Activated CD4-positive, alpha-beta T cell treated with anti-CD3 and anti-CD28 coated beads, Interleukin-2, Interleukin-4, amounts not matched to agents 100 ng/mL and 50 ng/mL, durations not matched to agents 16 hours and 8 hours (primary cell): ENCODE data around the gene C1orf52.
"Not testable (repeated sequence)": the region's sequence is repeated elsewhere in the genome, so short reads cannot be mapped to it uniquely, and the experiment has no call there.

Experiments
- DNase-seq: peaks from one replicate; pipeline ENCODE4 v3.0.0-alpha.2; 2020; ENCODE audit warnings: low spot score

C1orf52 gene

DNA sequence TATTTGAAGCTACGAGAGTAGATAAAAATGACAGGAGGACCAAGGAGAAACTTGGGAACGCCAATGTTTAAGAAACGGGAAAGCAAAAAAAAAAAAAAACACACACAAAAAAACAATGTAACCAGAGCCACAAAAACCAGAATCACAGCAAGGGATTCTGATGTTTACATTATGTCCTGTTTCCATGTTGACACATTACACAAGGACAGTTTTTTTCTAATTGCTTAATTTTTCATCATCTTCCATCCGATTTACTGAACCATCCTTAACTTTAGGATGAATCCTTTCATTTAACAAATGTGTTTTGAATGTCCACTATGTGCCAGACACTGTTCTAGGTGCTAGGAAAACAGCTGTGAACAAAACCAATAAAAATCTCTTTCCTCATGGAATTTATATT, 18.3 kb upstream of the C1orf52 start:
- no peak for DNase-seq

DNA sequence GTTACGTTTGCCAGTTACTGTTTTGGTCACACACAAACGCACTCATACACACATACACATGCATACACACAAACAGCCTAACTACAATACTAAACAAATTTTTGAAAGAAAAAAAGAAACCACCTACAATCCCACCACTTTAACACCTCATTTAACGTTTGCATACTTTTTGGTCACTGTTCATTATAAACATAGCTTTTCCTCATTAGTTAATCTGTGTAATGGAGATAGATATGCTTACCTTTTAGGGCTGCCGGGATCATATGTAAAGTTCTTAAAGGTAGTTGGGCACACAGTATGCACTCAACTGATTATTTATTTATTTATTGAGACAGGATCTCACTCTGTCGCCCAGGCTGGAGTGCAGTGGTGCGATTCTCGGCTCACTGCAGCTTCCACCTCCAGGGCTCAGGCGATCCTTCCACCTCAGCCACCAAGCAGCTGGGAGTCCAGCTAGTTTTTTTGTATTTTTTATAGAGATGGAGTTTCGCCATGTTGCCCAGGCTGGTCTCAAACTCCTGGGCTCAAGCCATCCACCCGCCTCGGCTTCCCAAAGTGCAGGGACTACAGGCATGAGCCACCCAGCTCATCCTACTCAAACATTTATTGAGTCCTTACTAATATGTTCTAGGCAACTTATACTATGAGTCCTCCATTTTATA, 17.6 kb upstream of the C1orf52 start:
- no peak for DNase-seq

DNA sequence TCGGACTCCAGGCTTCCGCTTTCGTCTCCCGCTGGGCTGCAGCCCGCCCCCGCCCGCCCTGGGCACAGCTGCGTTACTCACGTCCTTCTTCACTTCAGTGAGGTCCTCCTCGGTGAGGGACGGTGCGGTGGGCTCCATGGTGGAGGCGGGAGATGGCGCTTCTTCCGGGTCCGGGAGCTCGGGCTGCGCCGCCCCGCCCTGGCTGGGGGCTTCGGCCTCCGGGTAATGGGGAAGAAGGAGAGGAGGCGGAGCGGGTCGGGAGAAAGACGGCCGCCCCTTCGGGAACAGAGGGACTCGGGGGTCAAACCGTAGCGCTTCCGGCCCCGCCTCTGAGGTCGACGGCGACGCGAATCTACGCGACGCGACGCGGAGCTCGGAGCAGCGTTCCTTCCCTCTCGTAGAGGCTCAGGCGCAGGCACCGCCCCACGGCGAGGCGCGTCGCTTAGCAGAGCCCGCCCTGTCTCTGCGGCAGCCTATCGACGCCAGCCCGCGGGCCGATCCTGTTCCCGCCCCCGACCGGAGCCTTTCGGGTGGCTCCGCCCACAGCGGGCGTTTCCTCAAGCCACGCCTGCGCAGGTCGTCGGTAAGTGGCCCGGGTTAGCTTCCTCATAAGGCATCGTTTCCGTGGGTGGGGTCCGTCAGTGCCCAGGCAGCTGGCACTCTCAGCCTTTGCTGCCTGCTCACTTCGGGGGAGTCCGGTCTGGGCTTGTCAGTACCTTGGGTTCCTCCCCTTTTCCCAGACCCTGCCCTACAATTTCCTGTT, 16.9 kb upstream of the C1orf52 start, which contains the start of gene BCL10:
BCL10 (minus strand) TSS at position 418 of the 763 bp plus-strand sequence; CDS start at position 138, 280 bp downstream.
- peak; percentile 98 for DNase-seq

DNA sequence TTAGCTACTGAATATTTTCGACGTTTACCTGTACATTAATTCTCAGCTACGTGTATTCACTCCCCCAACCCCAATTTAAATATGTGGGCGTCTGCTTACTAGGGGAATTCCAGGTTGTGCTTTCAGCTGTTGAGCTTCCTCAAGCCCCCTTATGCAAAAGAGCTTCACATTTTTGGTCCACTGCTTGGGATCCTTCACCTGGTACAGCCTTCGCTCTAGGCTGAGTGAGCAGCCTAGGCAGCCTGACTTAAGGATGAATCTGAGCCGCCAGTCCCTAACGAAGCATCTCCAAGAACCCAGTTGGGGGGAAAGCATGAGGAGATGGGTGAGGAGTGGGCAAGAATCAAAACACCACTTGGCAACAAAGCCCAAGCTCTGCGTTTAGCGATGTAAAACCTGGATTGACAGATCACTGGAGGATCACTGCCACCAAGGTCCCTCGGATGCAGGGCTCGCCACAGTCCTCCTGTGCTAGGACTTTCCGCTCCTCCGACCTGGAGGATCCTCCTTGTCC, 16.3 kb upstream of the C1orf52 start:
- no peak for DNase-seq

DNA sequence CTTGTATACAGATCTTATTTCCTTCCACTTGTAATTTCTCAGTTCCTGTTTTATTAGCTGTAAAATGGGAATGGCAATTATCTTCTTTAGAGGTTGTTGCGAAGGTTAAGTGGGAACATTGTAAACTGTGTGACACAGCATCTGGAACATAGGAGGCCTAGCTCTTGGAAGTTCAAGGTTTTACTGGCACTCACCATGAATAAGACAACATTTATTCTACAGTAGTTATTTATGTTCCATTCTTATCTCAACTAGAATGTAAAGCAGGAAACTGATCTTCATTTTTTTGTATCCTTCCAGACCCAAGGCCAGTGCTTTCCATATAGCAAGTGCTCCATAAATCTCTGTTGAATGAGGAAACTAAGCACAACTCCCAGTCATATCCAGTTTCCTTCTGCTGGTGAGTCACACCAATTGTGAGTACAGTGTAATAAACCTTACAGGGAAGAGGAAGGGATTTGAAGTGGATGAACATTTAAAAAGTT, 15.5 kb upstream of the C1orf52 start:
- no peak for DNase-seq

DNA sequence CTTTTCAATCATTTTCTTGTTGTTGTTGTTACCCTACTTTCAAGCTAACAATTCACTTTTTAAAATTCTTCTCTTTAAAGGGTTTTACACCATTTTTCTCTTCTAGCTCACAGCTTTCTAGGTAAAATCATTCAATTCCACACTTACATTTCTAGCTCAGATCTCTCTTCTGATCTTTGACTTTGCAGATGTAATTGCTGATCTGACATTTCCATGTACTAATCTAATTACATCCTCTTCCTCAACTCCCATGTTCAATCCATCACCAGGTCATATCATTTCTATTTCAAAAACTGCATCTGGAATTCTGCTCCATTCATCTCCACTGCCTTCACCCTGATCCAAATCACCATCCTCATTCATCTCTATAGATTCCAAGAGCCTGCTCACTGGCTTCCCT, 13.9 kb upstream of the C1orf52 start:
- no peak for DNase-seq

DNA sequence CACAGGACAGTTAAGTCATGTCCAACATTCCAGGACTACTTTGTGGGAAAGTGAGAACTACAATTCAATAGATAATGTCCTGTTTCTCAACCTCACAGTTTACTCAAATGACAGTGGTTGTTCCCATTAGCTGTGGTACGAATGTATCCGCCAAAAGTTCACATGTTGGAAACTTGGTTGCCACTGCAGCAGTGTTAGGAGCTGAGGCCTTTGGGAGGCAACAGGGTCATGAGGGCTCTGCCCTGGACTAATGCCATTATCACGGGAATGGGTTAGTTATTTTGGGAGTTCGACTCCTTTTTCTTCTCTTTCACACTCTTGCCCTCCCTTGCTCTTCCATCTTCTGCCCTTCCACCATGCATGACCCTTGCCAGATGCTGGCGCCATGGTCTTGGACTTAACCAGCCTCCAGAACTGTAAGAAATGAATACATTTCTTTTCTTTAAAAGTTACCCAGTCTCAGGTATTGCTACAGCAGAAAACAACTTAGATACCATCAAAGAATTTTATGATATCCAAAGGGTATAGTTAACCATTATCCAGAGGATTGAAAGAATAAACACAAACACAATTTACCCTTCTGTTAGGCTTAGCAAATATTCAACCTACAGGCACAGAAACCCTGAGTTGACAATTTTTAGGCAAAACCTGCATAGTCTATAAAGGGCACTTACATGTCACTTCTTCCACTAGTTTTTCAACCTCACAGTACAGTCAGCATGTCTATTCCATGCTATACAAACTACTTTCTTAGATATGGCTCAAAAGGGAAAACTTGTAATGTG, 9.5 kb upstream of the C1orf52 start:
- no peak for DNase-seq

DNA sequence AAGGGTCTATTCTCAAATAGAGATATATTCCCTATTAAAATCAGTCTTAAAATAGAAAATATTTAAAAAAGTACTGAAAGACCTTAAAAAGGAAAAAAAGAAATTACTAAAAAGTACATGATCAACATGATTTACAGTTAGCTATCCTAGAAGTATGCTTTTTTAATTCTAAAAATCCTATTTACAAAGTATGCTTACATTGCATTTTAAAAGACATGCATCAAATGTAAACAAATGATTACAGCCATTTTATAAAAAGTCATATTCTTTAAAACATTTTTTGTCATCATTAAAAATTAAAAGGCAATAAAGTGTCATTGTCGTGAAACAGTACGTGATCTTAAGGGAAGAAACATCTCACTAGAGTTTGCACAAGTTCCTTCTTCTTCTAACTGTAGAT, 7.9 kb upstream of the C1orf52 start:
- no peak for DNase-seq

DNA sequence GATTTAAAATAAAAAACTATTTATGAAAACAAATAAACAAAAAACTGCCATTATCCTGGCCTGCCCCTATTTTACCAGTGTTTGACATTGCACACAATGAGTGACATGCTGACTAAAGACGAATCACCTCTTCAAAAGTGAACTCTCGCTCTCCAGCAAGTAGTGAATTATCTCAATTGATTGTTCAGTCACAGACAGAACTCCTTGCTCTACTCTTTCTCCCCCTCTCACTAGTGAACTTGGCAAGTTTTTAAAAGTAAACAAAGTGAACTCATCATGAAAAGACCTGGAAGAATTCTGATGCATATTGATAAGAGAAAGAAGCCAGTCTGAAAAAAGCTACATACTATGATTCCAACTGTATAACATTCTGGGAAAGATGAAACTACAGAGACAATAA, 4.7 kb upstream of the C1orf52 start:
- no peak for DNase-seq

DNA sequence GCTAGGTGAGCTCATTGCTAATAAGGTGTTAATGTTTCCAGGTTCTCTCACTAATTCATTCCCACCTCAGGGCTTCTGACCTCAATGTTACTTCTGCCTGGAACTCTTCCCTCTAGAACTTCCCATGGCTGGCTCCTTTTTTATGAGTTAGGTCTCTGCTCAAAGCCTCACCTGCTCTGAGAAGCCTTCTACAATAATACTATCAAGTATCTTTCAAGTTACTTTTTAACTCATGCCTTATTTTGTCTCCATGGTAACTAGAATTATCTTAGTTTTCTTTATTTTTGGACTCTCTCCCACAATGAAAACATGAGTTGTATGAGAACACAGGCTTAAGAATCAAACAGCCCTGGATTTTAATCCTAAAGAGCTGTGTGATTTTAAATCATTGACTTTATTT, 3.5 kb upstream of the C1orf52 start:
- DNase-seq = no peak

DNA sequence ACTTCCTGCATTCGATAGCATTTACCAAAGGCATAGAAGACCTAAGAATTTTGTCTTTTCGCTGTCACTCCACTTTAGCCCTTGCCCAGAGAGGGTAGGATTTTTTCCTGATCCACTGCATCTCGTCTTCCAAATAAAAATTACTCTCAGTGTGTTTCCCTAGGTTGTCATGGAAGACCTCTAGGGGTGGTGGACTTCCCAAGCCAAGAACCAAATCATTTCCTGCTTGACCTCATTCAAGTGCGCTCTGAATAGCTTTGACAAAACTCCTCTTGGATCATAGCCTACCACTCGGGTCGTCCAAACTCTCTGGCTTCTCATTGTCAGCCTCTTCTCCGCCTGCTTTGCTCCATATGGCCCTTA, 431 bp upstream of the C1orf52 start:
- DNase-seq = no peak

DNA sequence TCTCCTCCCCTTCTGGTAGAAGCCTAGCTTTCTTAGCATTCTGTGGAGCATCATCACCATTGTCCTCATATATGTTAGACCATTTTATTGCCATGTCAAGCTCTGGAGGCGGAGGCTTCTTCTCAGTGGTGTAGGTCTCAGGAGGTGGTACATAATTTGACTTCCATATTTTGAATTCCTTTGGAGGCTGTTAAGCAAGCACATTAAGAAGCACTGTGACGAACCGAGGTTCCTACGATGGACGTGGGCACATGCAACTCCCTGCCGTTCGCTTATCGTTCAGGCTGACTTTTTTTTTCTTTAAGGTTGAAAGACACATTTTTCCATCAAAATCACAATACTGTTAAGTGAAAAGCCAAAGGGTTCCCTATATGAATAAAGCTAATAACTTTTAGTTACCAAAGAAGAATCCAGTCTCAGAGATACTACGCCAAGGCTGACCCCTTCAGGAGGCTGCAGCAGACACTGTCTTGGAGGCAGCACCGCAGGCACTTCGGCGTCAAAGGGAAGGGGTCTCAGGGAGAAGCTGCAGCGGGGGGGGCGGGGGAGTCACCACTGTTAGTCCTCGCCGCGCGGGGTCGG, 835 bp downstream of the C1orf52 start:
- DNase-seq = no peak

DNA sequence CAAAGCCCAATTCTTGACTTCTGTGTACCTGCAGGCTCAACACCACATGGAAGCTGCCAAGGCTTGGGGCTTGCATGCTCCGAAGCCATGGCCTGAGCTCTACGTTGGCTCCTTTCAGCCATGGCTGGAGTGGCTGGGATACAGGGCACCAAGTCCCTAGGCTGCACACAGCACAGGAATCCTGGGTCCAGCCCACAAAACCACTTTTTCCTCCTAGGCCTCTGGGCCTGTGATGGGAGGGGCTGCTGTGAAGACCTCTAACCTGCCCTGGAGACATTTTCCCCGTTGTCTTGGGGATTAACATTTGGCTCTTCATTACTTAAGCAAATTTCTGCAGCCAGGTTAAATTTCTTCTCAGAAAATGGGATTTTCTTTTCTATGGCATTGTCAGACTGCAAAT, 10.4 kb downstream of the C1orf52 start:
- not testable (repeated sequence) for DNase-seq

DNA sequence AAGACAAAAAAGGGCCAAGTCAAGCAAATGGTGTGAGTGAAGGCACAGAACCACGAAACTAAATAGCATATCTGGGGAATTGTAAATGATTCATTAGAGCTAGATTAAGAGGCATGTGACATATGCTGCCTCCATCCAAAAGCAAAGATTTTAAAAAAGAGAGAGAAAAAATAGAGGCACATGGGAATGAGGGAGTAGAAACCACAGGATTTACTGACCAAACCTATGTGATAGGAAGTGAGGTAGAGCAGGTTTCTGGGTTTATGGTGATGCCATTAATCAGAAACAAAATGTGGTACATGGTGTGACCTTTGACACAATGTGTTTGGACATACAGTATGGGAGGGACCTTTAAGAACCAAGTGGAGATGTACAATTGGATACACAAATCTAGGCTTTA, 13.6 kb downstream of the C1orf52 start:
- no peak for DNase-seq

DNA sequence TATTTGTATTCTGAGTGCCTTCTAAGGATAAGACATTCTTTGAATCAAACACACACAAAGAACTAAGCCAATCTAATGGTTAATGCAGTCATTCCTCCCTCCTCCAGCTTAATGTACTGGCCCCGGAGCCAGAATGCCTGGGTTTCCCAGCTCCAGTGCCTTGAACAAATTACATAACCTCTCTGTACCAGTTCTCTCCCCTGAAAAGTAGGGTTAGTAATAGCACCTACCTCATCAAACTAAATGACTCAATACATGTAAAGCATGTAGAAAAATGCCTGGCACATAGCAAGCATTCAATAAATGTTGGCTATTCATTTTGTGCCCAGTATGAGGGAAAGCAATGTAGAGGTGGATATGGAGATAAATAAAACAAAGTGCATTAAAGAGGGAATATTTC, 14.0 kb downstream of the C1orf52 start:
- DNase-seq = no peak

DNA sequence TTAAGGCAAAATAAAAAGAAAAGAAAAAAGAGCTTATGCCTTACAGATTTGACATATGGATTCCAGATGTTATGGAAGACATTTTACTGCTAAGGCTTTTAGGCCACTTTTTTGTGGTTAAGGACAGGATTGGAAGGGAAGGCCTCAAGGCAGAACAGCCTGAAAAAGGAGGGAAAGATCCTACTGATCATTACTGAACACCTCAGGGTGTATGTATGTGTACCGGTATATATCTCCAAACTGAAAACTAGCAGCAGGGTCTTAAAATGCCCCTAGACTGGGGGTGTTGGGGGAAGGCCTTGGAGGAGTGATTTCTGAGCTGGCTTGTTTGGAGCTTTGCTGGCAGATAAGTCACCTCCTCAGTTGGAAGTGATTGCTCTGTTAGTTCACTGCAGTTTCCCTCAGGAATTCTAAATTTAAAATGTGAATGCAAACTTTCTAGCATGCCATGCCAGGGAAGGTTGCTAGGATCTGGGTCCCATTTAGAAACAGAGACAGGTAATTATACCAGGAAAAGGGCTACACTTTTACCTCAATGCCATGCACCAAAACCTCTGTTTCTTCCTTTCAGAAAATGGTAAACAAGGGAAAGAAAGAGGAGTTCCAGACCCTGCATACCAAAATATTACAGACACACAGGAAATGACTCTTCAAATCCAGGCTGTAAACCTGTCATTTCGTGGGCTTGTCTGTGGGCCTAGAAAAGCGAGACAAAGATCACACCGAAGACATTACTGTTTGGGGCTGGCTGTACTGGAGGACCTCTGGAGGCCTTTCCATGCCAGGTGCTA, 15.0 kb downstream of the C1orf52 start:
- DNase-seq = no peak

DNA sequence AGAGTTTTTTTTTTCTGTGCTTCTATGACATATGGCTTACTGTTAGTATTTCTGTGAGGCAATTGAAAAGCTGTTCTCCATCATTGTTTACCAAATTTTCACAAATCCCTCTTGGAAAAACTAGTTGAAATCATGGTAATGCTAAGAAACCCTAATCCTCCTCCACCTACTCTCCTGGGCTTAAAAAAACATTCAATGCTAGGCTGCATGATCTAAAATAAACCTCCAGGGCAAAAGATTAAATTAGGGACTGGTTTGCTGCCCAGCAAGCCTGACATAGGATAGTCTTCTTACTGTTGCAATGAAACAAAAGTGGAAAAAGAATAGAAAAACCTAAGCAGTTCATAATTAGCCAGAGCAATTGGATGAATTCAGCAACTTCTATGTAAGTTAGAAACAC, 16.1 kb downstream of the C1orf52 start:
- DNase-seq = no peak

DNA sequence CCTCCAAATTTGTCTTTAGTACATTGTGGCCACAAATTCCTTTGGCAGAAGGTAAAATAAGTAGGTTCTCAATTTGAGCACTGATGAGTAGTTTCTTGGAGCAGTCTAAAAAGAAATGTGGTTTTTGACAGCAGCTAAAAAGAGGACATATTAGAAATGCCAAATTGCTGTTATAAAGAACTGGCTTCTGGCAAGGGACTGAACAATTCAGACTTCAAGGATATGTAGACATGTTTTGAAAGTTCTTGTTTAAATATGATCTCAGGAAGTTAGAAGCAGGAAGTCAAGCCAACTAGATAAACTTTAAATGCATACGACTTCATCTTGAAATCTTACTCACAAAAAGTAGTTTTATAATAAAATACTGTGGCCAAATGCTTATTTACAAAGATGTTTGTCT, 18.8 kb downstream of the C1orf52 start:
- DNase-seq = no peak

DNA sequence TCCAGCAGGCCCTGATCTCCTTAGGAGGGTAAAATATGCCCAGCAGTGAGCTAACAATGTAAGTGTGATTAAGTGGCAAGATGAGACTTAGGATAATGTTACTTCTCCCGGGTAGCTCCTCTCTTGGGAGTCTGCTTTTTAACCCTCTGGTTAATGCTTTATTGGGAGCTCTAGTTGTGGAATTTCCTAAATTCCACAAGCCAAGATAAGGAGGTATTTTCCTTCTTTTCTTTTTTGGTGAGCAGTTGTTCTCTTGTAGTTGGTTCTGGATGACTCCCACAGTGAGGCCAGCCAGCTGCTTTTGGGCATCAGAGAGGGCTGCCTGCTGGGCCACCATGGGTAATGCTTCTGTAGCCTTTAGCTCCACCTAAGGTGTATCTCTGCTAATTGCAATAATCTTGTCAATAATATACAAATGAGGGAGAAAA, 19.3 kb downstream of the C1orf52 start:
- peak; percentile 24 for DNase-seq

DNA sequence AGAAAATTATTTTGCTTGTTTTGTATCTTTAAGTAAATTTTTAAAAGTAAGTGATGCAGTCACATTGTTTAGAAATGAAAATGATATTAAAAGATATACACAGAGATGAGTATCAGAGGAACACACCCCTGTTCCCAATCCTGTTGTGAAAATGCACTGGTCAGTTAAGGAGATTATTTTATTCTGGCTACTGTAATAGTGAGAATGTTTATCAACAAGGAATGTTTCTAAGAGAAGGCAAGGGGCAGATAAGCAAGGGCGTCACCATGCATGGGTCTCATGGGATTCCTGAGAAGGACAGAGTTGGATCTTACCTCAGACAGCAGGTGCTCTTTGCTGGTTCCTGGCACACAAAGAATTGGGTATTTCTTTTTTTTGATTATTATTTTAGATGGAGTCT, 21.8 kb downstream of the C1orf52 start:
- no peak for DNase-seq

DNA sequence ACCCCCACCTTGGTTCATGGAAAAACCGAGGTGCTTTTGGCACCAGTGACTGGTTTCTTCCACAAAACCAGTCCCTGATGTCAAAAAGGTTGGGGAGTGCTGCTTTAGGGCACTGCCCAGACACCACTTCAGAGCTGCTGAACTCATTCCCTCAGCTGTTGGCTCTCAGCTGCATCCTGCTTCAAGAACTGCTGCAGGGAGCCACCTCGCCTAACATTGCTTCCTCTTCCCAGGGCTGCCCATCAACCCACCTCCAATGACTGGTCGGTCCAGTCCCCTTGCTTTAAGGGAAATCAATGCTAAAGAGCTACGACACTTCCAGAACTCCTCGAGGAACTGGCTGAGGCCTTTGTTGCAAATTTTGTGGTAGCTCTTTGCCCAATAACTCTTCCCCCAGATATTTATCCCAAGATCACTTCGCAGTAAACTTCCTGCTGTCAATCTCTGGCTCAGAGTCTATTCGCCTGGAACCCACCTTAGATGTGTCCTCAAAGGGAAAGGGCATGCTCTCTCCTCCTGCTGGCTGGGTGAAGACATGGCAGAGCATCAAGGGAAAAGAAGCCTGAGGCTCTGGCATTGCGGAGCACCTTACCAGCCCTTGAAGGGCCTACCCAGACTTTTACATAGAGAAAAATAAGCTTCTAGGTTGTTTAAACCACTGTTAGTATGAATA, 29.0 kb downstream of the C1orf52 start:
- DNase-seq = no peak
